B cell (primary cell): ENCODE results near the gene LONP2.

Source experiments
- CTCF ChIP-seq: fragments of 200-600 bp; IDR thresholded peaks from one replicate; pipeline ENCODE4 v1.8.0; 2022; ENCODE audit warnings: antibody characterized with exemption, mild to moderate bottlenecking
- EZH2 ChIP-seq: IDR thresholded peaks from 2 replicates; pipeline ENCODE4 v1.6.1; 2012; ENCODE audit warnings: borderline replicate concordance, low read depth, mild to moderate bottlenecking, moderate library complexity, low read length; ENCODE audit not compliant: insufficient read depth, poor library complexity, severe bottlenecking

GRCh38 chr16:48269011-48269410 is 24.9 kb downstream of the LONP2 start:
- no peak for TF ChIP-seq CTCF
- TF ChIP-seq EZH2 = no peak
